PFSK-1 (cell line): ENCODE results near the gene NYAP1.

ENCODE experiments used
- FOXP2 ChIP-seq: optimal IDR thresholded peaks from 2 replicates; pipeline ENCODE3; 2011; ENCODE audit warnings: borderline replicate concordance, control low read depth, inconsistent platforms; ENCODE audit not compliant: insufficient read depth; ENCODE audit errors: extremely low read length, extremely low read depth
- POLR2AphosphoS5 ChIP-seq: IDR thresholded peaks from 2 replicates; pipeline ENCODE4 v1.6.1; 2012; ENCODE audit warnings: low read depth, mild to moderate bottlenecking, control low read depth, low read length, moderate library complexity
- SIN3A ChIP-seq: IDR thresholded peaks from 2 replicates; pipeline ENCODE4 v1.6.1; 2012; ENCODE audit warnings: mild to moderate bottlenecking, low read length, moderate library complexity, borderline replicate concordance; ENCODE audit not compliant: insufficient read depth
- TAF1 ChIP-seq: IDR thresholded peaks from 2 replicates; pipeline ENCODE4 v1.6.1; 2012; ENCODE audit warnings: low read length, control low read depth, borderline replicate concordance; ENCODE audit not compliant: insufficient read depth
- TF ChIP-seq, protein P1 (sequence below), 2 experiments: IDR thresholded peaks; 2 replicates each; pipeline versions ENCODE4 v1.6.1 to v1.8.0; 2011 to 2012; ENCODE audit warnings: low read depth in 2 of 2, low read length in 2 of 2, control low read depth in 1 of 2, inconsistent platforms in 1 of 2, mild to moderate bottlenecking in 1 of 2, moderate library complexity in 1 of 2; ENCODE audit not compliant: insufficient read depth in 1 of 2

The NYAP1 gene

DNA sequence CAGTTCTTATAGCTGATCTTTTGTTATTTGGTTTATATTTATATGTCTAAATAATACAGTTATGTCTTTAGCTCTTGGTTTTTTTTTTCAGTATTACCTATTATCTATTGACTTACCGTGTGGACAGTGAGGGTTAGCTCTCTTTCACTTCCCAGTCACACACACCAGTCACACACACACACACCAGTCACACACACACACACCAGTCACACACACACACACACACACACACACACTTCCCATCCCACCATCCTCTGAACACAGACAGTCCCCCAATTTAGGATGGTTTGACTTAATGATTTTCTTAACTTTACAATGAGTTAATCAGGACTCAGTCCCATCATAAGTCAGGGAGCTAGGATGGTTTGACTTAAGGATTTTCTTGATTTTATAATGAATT is 36.4 kb downstream of the NYAP1 start:
- TF ChIP-seq FOXP2 = no peak
- TF ChIP-seq TAF1 = no peak
- TF ChIP-seq, protein P1, sequence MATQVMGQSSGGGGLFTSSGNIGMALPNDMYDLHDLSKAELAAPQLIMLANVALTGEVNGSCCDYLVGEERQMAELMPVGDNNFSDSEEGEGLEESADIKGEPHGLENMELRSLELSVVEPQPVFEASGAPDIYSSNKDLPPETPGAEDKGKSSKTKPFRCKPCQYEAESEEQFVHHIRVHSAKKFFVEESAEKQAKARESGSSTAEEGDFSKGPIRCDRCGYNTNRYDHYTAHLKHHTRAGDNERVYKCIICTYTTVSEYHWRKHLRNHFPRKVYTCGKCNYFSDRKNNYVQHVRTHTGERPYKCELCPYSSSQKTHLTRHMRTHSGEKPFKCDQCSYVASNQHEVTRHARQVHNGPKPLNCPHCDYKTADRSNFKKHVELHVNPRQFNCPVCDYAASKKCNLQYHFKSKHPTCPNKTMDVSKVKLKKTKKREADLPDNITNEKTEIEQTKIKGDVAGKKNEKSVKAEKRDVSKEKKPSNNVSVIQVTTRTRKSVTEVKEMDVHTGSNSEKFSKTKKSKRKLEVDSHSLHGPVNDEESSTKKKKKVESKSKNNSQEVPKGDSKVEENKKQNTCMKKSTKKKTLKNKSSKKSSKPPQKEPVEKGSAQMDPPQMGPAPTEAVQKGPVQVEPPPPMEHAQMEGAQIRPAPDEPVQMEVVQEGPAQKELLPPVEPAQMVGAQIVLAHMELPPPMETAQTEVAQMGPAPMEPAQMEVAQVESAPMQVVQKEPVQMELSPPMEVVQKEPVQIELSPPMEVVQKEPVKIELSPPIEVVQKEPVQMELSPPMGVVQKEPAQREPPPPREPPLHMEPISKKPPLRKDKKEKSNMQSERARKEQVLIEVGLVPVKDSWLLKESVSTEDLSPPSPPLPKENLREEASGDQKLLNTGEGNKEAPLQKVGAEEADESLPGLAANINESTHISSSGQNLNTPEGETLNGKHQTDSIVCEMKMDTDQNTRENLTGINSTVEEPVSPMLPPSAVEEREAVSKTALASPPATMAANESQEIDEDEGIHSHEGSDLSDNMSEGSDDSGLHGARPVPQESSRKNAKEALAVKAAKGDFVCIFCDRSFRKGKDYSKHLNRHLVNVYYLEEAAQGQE (IDR thresholded peaks at IDR 0.05; ENCODE audit: insufficient read depth in 1 of 2, low read depth in 2 of 2, low read length in 2 of 2) = no peak
- TF ChIP-seq POLR2AphosphoS5 = no peak
- no peak for TF ChIP-seq SIN3A

DNA sequence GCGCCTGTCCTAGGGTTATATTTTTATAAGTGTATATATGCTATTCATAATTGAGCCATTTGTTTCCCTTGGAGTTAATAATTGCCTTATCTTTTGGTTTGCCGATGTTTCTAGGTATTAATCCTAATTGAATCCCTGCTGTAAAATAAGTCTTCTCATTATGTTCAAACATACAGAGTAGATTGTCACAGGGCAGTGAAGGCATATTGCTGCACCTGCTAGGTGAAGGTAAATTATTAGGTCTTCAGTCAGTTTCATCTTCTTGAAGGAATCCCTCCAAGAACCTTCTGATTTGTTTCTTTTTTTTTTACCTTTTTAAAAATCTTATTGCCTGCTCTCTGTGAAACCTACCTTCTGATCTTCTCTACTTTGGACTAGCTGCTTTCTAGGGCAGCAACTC is 37.3 kb downstream of the NYAP1 start:
- TF ChIP-seq, protein P1 (IDR thresholded peaks at IDR 0.05; ENCODE audit: insufficient read depth in 1 of 2, low read depth in 2 of 2, low read length in 2 of 2) = no peak
- TF ChIP-seq TAF1 (no peak), SIN3A (no peak), POLR2AphosphoS5 (no peak), FOXP2 (no peak)

DNA sequence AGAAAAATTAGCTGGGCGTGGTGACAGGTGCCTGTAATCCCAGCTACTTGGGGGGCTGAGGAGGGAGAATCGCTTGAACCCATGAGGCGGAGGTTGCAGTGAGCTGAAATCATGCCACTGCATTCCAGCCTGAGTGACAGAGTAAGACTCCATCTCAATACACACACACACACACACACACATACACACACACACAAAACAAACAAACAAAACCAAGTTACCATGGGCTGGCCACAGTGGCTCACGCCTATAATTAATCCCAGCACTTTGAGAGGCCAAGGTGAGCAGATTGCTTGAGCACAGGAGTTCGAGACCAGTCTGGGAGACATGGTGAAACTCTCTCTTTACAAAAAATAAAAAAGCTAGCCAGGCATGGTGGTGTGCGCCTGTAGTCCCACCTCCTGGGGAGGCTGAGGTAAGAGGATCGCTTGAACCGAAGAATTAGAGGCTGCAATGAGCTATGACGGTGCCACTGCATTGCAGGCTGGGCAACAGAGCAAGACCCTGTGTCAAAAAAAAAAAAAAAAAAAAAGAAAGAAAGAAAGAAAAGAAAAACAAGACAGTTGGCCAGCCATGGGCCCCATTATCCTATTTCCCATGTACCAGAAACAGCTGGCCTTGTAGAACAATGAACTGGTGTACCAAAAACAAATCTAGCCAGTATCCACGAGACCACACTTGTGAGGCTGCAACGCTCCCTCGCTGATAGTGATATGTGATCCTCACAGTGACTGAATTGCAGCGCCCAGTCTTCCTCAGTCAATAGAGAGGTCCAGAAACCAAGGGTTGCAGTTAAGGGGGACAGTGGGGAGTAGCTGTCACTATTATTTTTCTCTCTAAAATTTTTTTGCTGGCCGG is 48.7 kb downstream of the NYAP1 start:
- TF ChIP-seq POLR2AphosphoS5 (no peak), FOXP2 (no peak), SIN3A (no peak), TAF1 (no peak)
- TF ChIP-seq, protein P1 (IDR thresholded peaks at IDR 0.05; ENCODE audit: insufficient read depth in 1 of 2, low read depth in 2 of 2, low read length in 2 of 2) = no peak

DNA sequence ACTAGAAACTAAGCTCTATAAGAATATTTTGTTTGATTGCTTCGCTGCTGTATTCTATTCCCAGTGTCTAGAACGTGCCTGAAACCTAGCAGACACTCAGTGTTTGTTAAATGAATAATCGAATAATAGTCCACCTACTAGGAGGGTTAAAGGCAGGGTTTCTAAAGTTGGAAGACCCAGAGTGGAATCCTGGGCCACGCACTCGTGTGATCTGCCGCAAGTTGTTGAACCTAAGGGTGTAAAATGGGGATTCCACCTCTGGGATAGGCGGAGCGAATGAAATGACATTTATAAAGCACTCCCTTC is 54.6 kb downstream of the NYAP1 start:
- no peak for TF ChIP-seq TAF1
- peak; percentile 32; the same call in 1 of the 2 replicates for TF ChIP-seq POLR2AphosphoS5
- TF ChIP-seq SIN3A = no peak

DNA sequence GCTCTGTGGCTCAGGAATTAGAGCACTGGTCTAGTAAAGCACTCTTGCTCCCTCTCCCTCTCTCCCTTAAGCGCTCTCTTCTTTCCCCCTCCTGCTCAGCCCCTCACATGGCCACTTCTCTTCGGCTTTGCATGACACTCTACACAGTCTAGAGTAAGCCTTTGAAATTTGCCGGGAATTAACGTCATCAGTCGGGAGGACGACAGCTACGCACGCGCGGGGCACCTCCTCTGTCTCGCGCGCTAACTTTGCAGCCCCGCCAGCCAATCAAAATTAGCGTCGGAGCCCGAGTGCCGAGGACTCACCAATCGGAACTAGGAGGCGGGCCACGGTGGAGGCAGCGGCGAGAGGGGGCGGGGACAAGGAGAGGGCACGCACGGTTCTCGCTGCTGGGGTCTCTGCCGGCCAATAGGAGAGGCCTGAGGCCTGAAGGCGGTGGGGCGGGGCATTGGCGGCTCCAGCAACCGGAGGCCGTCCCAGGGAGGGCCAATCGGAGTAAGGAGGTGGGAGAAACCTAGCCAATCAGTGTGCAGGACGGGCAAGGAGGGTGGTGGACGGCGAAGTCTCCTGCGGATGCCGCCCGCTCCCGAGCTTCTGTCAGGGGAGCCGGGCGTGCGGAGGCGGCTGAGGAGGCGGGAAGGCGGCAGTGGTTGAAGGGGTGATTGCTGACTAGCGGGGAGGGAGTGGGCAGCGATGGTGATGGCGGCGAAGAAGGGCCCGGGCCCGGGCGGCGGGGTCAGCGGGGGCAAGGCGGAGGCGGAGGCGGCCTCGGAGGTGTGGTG is 55.1 kb downstream of the NYAP1 start, which contains the start of gene AGFG2:
TSS of gene AGFG2 (plus strand) at position 550 of the 782 bp plus-strand sequence. CDS start at position 694, 144 bp downstream.
- TF ChIP-seq TAF1 (peak; percentile 65), FOXP2 (no peak), SIN3A (peak; percentile 97), POLR2AphosphoS5 (peak; percentile 73)
